HL-60 (cell line): ENCODE results near the gene TENT4B.

Experiments
- CTCF ChIP-seq: IDR thresholded peaks from one replicate; pipeline ENCODE4 v1.5.1; 2011; ENCODE audit warnings: low read length, control low read depth, inconsistent platforms; ENCODE audit not compliant: insufficient read depth
- GABPA ChIP-seq: IDR thresholded peaks from 2 replicates; pipeline ENCODE4 v1.6.1; 2012; ENCODE audit warnings: low read depth
- POLR2AphosphoS5 ChIP-seq: IDR thresholded peaks from 2 replicates; pipeline ENCODE4 v1.6.1; 2012; ENCODE audit warnings: low read depth
- REST ChIP-seq: IDR thresholded peaks from 2 replicates; pipeline ENCODE4 v1.6.1; 2012; ENCODE audit warnings: low read depth; ENCODE audit not compliant: insufficient replicate concordance
- SPI1 ChIP-seq: IDR thresholded peaks from 2 replicates; pipeline ENCODE4 v1.6.1; 2012; ENCODE audit warnings: low read depth, mild to moderate bottlenecking, borderline replicate concordance

GRCh38 chr16:50121278-50121677 lies 31.8 kb upstream of the TENT4B start:
- TF ChIP-seq CTCF (no peak), POLR2AphosphoS5 (no peak), SPI1 (no peak), REST (no peak), GABPA (no peak)
